ENCODE results near the gene CDRT15L2.
"Not testable (repeated sequence)": the region's sequence is repeated elsewhere in the genome, so short reads cannot be mapped to it uniquely, and the experiment has no call there.

Gene CDRT15L2

DNA sequence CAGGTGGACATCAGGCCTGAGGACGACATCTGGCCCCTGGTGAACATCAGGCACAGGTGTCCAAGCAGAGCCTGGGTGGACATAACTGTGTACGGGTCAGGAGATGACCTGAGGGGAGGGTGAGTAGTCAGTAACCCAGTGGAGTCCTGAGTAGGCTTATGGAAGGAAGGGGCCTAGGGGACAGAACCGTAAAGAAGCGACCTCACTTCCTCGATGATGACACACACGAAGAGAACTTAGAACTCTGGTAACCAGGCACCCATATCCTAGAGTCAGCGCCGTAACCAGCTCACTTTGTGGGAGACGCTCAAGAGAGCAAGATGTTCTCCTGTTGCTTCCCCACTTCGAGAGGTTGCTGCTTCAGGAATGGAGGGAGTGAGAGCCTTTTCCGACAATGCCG lies at the start of gene CDRT15L2:
Gene CDRT15L2, plus strand, starts transcription at position 301 of the 400 bp plus-strand sequence. Its CDS starts 20 bp downstream, at position 321.
- DNase-seq (ENCODE audit: low read depth), result not testable (repeated sequence)

DNA sequence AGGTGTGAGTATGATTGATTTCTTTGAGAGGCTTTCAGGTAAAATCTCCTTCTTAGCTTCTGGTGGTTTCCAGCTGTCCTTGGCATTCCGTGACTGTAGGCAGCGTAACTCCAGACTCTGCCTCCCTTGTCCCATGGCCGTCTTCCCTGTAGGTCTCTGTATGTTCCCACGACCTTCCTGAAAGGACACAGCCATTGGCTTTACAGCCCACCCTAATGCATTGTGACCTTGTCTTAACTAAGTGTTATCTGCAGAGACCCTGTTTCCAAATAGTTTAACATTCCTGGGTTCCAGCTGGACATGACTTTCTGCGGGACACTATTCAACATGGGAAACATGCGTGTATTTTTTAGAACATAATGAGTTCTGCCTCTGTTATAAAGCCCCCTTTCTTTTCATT lies 49.4 kb upstream of the CDRT15L2 start:
- not testable (repeated sequence) for DNase-seq (ENCODE audit: low read depth)

DNA sequence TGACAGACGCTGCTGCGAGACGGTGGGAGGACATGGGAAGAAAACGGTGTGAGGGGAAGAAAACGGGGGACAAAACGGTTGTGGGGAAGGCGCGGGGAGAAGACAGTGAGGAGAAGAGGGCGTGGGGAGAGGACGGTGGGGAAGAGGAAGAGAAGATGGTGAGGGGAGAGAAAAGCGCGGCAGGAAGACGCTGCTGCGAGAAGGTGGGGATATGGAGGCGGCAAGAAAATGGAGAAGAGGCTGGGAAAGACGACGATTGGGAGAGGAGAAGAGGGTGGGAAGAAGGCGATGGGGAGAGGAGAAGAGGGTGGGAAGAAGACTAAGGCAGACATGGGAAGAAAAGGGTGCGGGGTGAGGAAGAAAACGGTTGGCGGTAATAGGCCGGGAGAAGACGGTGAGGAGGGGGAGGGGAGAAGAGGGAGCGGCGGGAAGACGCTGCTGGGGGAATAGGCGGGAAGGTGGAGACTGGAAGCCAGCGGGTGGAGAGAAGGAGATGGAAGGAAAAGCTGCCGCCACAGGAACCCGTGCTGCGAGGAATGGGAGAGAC lies 46.9 kb upstream of the CDRT15L2 start:
- DNase-seq (ENCODE audit: low read depth), result not testable (repeated sequence)

DNA sequence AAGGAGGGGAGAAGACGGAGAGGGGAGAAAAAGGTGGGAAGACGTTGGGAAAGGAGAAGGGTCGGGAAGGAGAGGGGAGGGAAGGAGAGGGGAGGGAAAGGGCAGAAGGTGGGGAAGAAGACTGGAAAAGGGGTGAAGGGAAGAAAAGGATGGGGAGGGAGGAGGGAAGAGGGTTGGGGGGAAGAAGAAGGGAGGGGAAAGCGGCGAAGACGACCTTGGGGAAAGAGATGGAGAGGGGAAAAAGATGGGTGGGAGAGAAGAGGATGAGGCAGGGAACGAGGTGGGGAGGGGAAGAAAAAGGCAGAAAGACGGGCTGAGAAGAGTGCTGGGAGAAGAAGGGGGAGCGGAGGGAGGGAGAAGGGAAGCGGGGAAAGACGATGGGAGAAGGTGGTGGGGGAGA lies 46.3 kb upstream of the CDRT15L2 start:
- not testable (repeated sequence) for DNase-seq (ENCODE audit: low read depth)

DNA sequence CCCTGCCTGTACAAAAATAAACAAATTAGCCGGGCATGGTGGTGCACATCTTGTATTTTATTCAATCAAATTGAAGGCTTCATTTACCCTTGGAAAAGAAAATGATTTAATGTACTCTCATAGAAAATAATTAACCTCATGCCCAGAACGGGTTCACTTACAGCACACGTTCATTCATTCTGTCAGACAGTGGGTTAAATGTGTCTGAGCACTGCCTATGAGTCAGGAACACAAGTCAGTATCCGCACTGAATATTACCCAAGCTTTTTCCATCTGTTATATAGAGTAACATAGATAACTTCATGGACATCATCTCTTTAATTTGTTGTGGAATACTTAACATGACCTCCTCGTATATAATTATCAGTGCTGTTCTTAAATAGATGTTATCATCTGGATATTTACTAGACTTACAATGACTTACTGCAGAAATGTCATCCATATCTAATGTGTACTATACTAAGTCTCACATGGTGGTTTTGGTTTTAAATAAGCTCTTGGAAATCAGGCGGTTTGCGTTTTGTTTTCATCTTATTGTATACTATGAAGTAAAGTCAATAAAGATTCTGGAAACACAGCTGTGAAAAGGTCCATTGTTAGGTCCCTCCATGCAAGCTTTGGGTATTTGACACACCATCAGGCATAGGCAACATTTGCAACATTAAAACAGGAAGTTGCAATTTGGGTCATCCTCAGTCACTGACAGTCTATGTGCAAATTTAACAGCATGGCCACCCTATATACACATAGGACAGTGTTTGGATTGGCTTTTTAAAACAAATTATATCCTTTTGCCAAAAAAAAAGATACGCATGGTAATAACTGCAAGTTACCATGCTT lies 44.6 kb upstream of the CDRT15L2 start:
- not testable (repeated sequence) for DNase-seq (ENCODE audit: low read depth)

- DNase-seq (ENCODE audit: low read depth), result not testable (repeated sequence)
Measured at GRCh38 chr17:20540414-20540813, 39.1 kb upstream of the CDRT15L2 start.

DNA sequence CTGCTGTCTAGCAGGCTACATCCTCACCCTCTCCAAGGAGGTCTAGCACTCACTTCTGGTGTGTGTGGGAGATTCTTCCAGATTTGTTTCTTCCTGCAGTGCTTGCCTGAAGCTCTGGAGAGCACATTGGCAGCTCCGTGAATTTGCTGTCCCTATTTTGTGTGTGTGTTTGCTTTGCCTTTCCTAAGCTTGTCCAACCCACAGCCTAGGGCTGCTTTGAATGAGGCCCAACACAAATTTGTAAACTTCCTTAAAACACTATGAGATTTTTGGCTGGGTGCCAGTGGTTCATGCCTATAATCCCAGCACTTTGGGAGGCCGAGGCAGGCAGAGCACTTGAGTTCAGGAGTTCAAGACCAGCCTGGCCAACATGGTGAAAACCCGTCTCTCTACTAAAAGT lies 38.7 kb upstream of the CDRT15L2 start:
- DNase-seq (ENCODE audit: low read depth), result not testable (repeated sequence)

DNA sequence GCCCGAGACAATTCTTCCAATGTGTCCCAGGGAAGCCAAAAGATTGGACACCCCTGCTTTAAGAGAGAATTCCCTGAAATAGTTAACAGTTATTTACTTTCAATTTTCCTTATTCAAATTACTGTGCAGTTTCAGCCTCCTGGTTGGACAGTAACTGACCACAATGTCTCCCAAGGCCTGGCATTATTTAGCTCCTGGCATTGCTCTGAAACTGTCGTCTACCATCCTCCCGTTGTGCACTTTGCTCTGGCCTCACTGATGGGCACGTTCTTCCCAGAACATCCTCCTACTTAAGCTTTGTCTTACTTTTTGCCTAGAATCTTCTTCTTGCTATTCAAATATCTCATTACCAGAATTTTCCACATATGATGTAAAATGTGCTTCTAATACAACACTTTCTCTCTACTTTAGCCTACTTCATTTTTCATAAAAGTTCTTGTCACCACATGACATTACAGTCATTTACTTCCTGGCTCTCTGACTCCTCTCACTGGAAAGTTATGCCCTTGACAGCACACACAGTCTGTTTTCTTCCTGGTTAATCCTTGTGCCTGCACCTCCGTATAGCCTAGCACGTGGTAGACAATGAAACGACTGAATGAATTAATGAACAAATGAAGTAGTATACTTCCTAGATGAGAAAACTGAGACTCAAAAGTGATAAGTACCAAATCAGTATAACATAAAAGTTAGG lies 37.5 kb upstream of the CDRT15L2 start:
- not testable (repeated sequence) for DNase-seq (ENCODE audit: low read depth)

DNA sequence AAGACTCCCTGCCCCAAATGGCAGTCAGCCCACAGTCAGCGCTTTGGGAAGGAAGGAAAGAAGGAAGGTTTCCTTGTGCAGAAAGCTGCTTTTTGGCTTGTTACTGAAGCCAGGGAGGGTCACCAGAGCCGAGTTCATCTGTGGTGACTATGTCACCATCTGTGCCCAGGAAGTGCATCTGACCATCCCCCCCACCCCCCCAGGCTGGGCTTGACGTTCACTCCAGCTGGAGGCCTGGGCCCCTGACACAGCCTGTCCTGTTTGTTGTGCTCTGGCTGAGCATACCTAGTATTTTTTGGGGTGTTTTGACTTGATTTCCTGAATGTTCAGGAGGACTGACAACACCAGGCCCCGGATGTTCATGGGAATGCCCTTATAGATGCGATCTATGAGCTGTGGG lies 31.6 kb upstream of the CDRT15L2 start:
- not testable (repeated sequence) for DNase-seq (ENCODE audit: low read depth)

- DNase-seq (ENCODE audit: low read depth), result not testable (repeated sequence)
Measured at GRCh38 chr17:20552920-20553319, 26.6 kb upstream of the CDRT15L2 start.

GRCh38 chr17:20554728-20555127 lies 24.8 kb upstream of the CDRT15L2 start:
- not testable (repeated sequence) for DNase-seq (ENCODE audit: low read depth)

DNA sequence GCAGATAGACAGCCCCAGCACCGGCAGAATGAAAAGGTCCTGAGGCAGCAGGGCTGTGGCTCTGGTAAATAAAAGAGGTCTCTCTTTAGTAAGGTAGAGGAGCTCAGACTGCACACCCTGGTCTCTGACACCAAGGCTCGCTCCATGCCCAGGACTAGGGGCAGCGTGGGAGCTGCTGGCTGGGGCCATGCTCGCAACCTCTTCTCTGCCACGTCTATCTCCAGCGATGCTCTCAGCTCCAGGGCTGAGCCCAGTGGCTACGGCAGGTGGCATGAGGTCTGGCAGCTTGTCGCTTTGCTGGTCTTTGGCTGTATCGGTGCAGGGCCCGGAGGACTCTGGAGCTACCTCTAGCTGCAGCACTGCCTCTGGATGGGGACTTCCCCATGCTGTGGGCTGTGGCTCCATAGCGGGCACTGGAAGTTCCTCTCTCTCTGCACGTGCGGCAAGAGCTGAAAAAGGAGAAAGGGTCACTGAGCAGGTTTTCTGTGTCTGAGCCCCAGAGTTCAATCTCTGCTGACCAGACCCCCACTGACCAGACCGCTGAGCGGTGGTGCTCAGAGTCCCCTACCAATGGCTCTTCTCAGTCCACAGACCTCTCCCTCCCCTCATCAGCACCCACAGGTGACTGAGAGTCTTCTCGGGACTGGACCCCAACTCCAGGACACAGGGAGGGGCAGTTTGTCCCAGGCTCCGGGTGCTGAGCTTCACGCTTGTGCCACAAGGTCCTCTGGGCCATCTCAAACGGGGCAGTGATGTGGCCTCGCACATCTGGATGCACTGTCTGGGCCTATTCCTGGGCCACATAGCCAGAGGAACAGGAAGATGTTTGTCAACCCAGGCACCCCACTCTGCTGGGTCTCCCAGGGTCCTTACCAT lies 24.2 kb upstream of the CDRT15L2 start:
- DNase-seq (ENCODE audit: low read depth), result not testable (repeated sequence)

- not testable (repeated sequence) for DNase-seq (ENCODE audit: low read depth)
Measured at GRCh38 chr17:20558096-20558495, 21.4 kb upstream of the CDRT15L2 start.

DNA sequence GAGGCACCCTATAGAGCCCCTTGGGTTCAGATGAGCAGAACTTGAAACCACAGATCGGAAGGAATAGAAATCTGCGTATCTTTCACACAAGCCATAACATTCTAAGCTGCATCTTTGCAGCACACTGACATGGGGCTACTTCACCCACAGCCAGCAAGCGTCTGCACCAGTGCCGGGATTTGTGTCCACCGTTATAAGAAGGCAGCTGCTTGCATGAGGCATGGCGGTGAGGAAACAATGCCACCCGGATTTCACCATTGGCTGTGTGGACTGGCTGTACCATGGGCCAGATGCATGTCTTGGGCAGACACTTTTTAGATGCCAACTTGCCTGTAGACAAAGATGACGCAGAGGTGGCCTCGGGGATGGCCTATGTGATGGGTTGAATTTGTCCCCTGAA lies 20.5 kb upstream of the CDRT15L2 start:
- DNase-seq (ENCODE audit: low read depth), result not testable (repeated sequence)

DNA sequence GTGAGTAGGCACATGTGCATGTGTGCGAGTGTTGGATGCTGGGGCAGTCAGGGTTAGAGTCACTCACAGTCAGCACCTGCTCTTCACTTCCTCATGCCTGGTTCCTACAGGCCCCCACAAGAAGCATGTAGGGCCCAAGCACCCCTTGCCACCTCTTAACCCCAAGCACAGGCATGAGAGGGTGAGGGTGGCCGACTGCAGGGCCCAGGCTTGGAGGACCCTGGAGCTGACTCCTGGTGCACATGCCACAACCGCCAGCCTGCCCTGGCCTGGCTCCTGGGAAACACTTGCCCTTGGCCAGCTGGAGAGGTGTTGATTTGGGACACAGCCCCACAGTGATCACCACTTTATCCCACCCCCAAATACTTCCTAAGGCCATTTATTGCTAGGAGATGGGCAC lies 16.9 kb upstream of the CDRT15L2 start:
- DNase-seq (ENCODE audit: low read depth), result no peak

DNA sequence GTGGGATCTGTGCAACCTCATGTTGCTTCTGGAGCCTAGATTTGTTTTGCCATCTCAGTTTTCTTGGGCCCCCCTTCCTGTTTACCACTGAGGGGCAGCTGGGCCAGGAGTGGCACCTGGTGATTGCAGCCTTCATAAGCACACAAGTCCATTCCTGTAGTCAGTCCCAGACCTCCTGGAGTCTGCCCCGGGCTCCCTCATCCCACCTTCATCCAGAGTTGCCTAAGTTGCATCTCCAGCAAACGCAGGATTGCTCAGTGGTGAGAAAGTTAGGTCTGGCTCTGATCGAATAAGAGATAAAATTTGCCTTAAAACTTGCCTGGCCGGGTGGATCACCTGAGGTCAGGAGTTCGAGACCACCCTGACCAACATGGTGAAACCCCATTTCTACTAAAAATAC lies 14.3 kb upstream of the CDRT15L2 start:
- not testable (repeated sequence) for DNase-seq (ENCODE audit: low read depth)

DNA sequence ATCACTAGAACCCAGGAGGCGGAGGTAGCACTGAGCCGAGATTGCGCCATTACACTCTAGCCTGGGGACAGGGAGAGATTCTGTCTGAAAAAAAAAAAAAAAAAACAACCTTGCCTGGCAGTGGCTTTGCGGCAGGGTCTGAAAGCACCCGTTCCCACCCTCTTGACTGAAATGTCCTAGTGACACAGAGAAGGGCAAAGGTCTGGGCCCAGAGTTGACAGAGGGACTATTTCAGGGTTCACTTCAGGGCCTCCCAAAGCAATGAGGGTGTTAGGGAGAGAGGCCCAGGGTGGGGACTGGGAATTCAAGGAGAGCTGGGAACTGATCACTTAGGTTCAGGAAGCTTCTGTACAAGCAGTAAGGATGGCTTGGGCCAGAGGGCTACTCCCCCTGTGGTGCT lies 13.8 kb upstream of the CDRT15L2 start:
- DNase-seq (ENCODE audit: low read depth), result no peak

DNA sequence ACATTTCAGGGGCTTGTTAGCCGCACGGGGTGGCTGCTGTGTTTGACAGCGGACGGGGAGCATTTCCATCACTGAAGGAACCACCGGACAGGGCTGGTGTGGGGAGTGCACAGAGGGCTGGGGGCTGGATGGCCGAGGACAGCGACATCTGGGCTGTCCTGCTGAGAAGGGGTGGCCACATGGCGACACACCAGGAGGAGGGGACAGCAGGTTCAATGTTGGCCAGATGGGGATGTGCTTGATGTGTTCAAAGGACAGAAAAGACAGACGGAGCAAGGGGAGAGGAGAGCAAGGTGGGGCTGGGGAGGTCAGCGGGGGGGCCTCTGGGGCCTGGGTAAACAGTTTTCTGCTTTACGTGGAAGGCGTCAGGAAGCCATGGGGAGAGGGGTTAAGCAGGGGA lies 12.8 kb upstream of the CDRT15L2 start:
- not testable (repeated sequence) for DNase-seq (ENCODE audit: low read depth)

DNA sequence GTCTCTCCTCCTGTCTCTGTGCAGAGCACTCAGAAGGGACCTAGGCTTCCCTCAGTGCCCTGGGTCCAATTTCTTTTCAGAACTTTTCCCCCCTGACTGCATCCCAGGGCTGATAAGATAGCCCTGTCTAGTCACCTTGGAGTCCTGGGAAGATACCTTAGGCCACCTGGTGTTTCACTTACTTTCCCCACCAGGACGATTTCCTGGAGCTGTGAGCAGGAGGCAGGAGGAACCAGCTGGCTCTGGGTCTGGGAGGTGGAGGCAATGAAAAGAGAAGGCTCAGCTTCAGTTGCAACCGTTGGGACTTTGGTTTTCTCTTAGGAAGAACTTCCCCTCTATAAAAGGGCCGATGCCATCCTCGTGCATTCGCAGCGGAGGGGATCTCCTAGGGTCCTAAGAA lies 12.1 kb upstream of the CDRT15L2 start:
- DNase-seq (ENCODE audit: low read depth), result not testable (repeated sequence)

DNA sequence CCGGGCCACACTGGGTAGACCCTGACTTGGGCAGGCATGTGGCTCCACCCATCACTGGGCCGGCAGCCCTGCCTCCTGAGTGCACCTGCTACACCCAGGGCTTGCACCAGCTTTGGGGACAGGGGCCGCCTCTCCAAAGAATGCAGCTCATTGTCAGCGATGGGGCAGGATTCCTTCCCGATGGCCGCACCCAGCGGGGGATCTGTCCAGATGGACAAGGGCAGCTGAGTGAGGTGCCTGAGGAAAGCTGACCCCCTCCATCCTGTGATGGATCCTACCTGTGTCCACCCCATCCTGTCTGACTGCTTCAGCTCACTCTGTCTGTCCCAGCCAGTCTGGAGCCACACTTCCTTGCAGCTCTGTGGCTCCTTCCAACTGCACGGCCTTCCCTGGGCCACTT lies 10.9 kb upstream of the CDRT15L2 start:
- not testable (repeated sequence) for DNase-seq (ENCODE audit: low read depth)

GRCh38 chr17:20571653-20572052 lies 7.9 kb upstream of the CDRT15L2 start:
- DNase-seq (ENCODE audit: low read depth), result not testable (repeated sequence)

- not testable (repeated sequence) for DNase-seq (ENCODE audit: low read depth)
Measured at GRCh38 chr17:20573216-20573615, 6.3 kb upstream of the CDRT15L2 start.
